H1 (cell line): ENCODE measurements around the gene DENND4B. TPM values are rescaled to one million over a fixed set of nuclear protein-coding genes. Genes with fewer than 3 reads are reported as not detected.

Experiments used
- CBX5 ChIP-seq: fragments of 300-800, 300-1000 bp; sonication (generic); IDR thresholded peaks from 2 replicates; pipeline ENCODE4 v1.7.1; 2016; ENCODE audit warnings: antibody characterized with exemption, low read length, low read depth
- CBX8 ChIP-seq: fragments of 300-800, 300-1000 bp; sonication (generic); IDR thresholded peaks from 2 replicates; pipeline ENCODE4 v1.7.1; 2016; ENCODE audit warnings: low read depth, low read length, borderline replicate concordance
- CEBPB ChIP-seq: IDR thresholded peaks from 2 replicates; pipeline ENCODE4 v1.6.1; 2012; ENCODE audit warnings: low read depth, low read length
- CHD2 ChIP-seq: IDR thresholded peaks from 2 replicates; pipeline ENCODE4 v1.6.1; 2012; ENCODE audit warnings: low read length, improper control_type of control experiment
- EGR1 ChIP-seq: IDR thresholded peaks from 2 replicates; pipeline ENCODE4 v1.6.1; 2011; ENCODE audit warnings: low read depth, low read length, borderline replicate concordance
- EP300 ChIP-seq, 2 experiments: IDR thresholded peaks; 1 replicate in 1 of 2; 2 replicates in 1 of 2; pipeline ENCODE4 v1.6.1; 2011 to 2012; ENCODE audit warnings: low read depth in 2 of 2, low read length in 2 of 2, mild to moderate bottlenecking in 2 of 2, borderline replicate concordance in 1 of 2, inconsistent platforms in 1 of 2, moderate library complexity in 1 of 2
- JUN ChIP-seq: IDR thresholded peaks from 2 replicates; pipeline ENCODE4 v1.6.1; 2011; ENCODE audit warnings: low read depth, mild to moderate bottlenecking, improper control_type of control experiment, low read length
- JUND ChIP-seq: IDR thresholded peaks from 2 replicates; pipeline ENCODE4 v1.6.1; 2011; ENCODE audit warnings: mild to moderate bottlenecking, improper control_type of control experiment, low read length
- KDM5A ChIP-seq: fragments of 200-600 bp; IDR thresholded peaks from 2 replicates; pipeline ENCODE4 v1.7.1; 2012; ENCODE audit warnings: mild to moderate bottlenecking, low read length, inconsistent platforms, mixed read lengths
- MAFK ChIP-seq: IDR thresholded peaks from 2 replicates; pipeline ENCODE4 v1.6.1; 2012; ENCODE audit warnings: low read depth, mild to moderate bottlenecking, improper control_type of control experiment, low read length
- POLR2A ChIP-seq, 2 experiments: IDR thresholded peaks; 1 replicate in 1 of 2; 2 replicates in 1 of 2; pipeline ENCODE4 v1.6.1; 2011; ENCODE audit warnings: low read depth in 2 of 2, low read length in 2 of 2, mild to moderate bottlenecking in 2 of 2; ENCODE audit errors: control extremely low read depth in 1 of 2
- POLR2AphosphoS5 ChIP-seq: IDR thresholded peaks from 2 replicates; pipeline ENCODE4 v1.6.1; 2011; ENCODE audit warnings: low read depth, low read length
- RAD21 ChIP-seq, 2 experiments: IDR thresholded peaks in 1 of 2; conservative IDR thresholded peaks in 1 of 2; 2 replicates each; pipeline ENCODE4 v1.6.1; 2011; ENCODE audit warnings: low read depth in 2 of 2, low read length in 2 of 2, improper control_type of control experiment in 1 of 2, inconsistent platforms in 1 of 2, mild to moderate bottlenecking in 1 of 2, moderate library complexity in 1 of 2
- SAP30 ChIP-seq: fragments of 300-600 bp; sonication (generic); IDR thresholded peaks from 2 replicates; pipeline ENCODE4 v1.7.1; 2012; ENCODE audit warnings: low read length, moderate library complexity, mild to moderate bottlenecking, inconsistent platforms; ENCODE audit not compliant: insufficient read depth, insufficient replicate concordance
- SIN3A ChIP-seq, 2 experiments: IDR thresholded peaks in 1 of 2; conservative IDR thresholded peaks in 1 of 2; 2 replicates each; pipeline ENCODE4 v1.6.1; 2011 to 2012; ENCODE audit warnings: low read length in 2 of 2, improper control_type of control experiment in 1 of 2, low read depth in 1 of 2, mild to moderate bottlenecking in 1 of 2
- SUZ12 ChIP-seq: fragments of 200-600 bp; sonication (generic); IDR thresholded peaks from 2 replicates; pipeline ENCODE4 v1.6.1; 2012; ENCODE audit warnings: mild to moderate bottlenecking, inconsistent platforms, low read length, moderate library complexity, mixed read lengths
- TBP ChIP-seq: IDR thresholded peaks from 2 replicates; pipeline ENCODE4 v1.6.1; 2011; ENCODE audit warnings: low read depth, low read length, improper control_type of control experiment
- TEAD4 ChIP-seq: IDR thresholded peaks from 2 replicates; pipeline ENCODE4 v1.6.1; 2012; ENCODE audit warnings: low read depth, low read length, inconsistent platforms, mixed read lengths
- polyA plus RNA-seq, 7 experiments: library from polyadenylated mRNA; depleted of rRNA in 3 of 7; stranded (reverse) in 5 of 7; unstranded in 2 of 7; fragments of >200 nt in 5 of 7; fragments of 200-250 nt in 2 of 7; gene quantifications; 1 replicate in 5 of 7; 2 replicates in 1 of 7; 4 replicates in 1 of 7; pipeline versions ENCODE4 v1.2.1 to v1.2.3, GENCODE V29; 2011 to 2013; ENCODE audit warnings: missing spikeins in 2 of 7, mixed read lengths in 2 of 7
- total RNA-seq: library from RNA; stranded (reverse); fragmentation: NEBNext Ultra II Directional; extraction: Animal tissue kit (Norgen Biotek cat#: 25700); gene quantifications from 2 replicates; pipeline ENCODE4 v1.2.1, GENCODE V29; 2021
- TF ChIP-seq, protein P1 (sequence below): IDR thresholded peaks from 2 replicates; pipeline ENCODE4 v1.6.1; 2012; ENCODE audit warnings: inconsistent platforms
- TF ChIP-seq, protein P2 (sequence below): IDR thresholded peaks from 2 replicates; pipeline ENCODE4 v1.6.1; 2012; ENCODE audit warnings: low read length, inconsistent platforms
- TF ChIP-seq, protein P3 (sequence below): IDR thresholded peaks from 2 replicates; pipeline ENCODE4 v1.6.1; 2011; ENCODE audit warnings: low read length, improper control_type of control experiment

The DENND4B gene
- total and polyA plus RNA-seq, 2 of the 8 experiments (the other 6 are each of a cell fraction or from before 2014, with no cell fraction given): 45.6 to 61.1 TPM

- no peak for TF ChIP-seq CBX8
- no peak for TF ChIP-seq CBX5
- no peak for TF ChIP-seq SUZ12
- no peak for TF ChIP-seq KDM5A
- no peak; the same call in 1 of the 2 replicates for TF ChIP-seq JUND
- TF ChIP-seq POLR2A (IDR thresholded peaks at IDR 0.05; ENCODE audit: control extremely low read depth in 1 of 2, low read depth in 2 of 2, low read length in 2 of 2): no peak
- TF ChIP-seq EP300 (IDR thresholded peaks at IDR 0.05; ENCODE audit: borderline replicate concordance in 1 of 2, low read depth in 2 of 2, low read length in 2 of 2): peak in 1 of 2 experiments; percentile 50; a peak in 1 of 3 replicates
- TF ChIP-seq, protein P1, sequence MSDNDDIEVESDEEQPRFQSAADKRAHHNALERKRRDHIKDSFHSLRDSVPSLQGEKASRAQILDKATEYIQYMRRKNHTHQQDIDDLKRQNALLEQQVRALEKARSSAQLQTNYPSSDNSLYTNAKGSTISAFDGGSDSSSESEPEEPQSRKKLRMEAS: peak; percentile 33; the same call in 1 of the 2 replicates
- TF ChIP-seq EGR1: no peak
- TF ChIP-seq, protein P2, sequence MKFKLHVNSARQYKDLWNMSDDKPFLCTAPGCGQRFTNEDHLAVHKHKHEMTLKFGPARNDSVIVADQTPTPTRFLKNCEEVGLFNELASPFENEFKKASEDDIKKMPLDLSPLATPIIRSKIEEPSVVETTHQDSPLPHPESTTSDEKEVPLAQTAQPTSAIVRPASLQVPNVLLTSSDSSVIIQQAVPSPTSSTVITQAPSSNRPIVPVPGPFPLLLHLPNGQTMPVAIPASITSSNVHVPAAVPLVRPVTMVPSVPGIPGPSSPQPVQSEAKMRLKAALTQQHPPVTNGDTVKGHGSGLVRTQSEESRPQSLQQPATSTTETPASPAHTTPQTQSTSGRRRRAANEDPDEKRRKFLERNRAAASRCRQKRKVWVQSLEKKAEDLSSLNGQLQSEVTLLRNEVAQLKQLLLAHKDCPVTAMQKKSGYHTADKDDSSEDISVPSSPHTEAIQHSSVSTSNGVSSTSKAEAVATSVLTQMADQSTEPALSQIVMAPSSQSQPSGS: no peak
- 0 out of 2 replicates have a peak, but pooled peaks have one; percentile 32 for TF ChIP-seq TBP
- TF ChIP-seq SIN3A (conservative IDR thresholded peaks at IDR 0.05 in 1 of 2, IDR thresholded peaks at IDR 0.05 in 1 of 2; ENCODE audit: low read depth in 1 of 2, low read length in 2 of 2): peak in 1 of 2 experiments; percentile 82; a peak in 2 of 4 replicates
- TF ChIP-seq MAFK: no peak
- TF ChIP-seq, protein P3, sequence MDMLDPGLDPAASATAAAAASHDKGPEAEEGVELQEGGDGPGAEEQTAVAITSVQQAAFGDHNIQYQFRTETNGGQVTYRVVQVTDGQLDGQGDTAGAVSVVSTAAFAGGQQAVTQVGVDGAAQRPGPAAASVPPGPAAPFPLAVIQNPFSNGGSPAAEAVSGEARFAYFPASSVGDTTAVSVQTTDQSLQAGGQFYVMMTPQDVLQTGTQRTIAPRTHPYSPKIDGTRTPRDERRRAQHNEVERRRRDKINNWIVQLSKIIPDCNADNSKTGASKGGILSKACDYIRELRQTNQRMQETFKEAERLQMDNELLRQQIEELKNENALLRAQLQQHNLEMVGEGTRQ: no peak; the same call in 1 of the 2 replicates
- TF ChIP-seq SAP30: no peak
- TF ChIP-seq JUN: no peak
- no peak for TF ChIP-seq TEAD4
- no peak for TF ChIP-seq CEBPB
- TF ChIP-seq RAD21 (IDR thresholded peaks at IDR 0.05 in 1 of 2, conservative IDR thresholded peaks at IDR 0.05 in 1 of 2; ENCODE audit: low read depth in 2 of 2, low read length in 2 of 2): peak; percentile 61 to 71
- TF ChIP-seq CHD2: peak; percentile 54; the same call in 1 of the 2 replicates
- no peak; the same call in 1 of the 2 replicates for TF ChIP-seq POLR2AphosphoS5
Observed at GRCh38 chr1:153946622-153947241, at the start of gene DENND4B (continued).
